ENCODE results near the gene NPM3.

- TF ChIP-seq CTCF (IDR thresholded peaks at IDR 0.05): no peak
- peak; percentile 63 for TF ChIP-seq POLR2A (IDR thresholded peaks at IDR 0.05)
- peak; percentile 82 for TF ChIP-seq POLR2AphosphoS5 (IDR thresholded peaks at IDR 0.05)
Measured at GRCh38 chr10:101817337-101818118, 34.3 kb upstream of the NPM3 start.
